Loucy (cell line): ENCODE results near the gene PHB1.

Source experiments
- CTCF ChIP-seq: fragments of 200-600 bp; sonication (generic); conservative IDR thresholded peaks from 2 replicates; pipeline ENCODE4 v1.5.1; 2014; ENCODE audit warnings: mild to moderate bottlenecking, antibody characterized with exemption, low read length
- EZH2phosphoT487 ChIP-seq: fragments of 200-600 bp; IDR thresholded peaks from 2 replicates; pipeline ENCODE4 v1.6.1; 2018; ENCODE audit warnings: antibody characterized with exemption, mild to moderate bottlenecking, moderate library complexity, borderline replicate concordance

GRCh38 chr17:49364119-49364518 lies 50.6 kb downstream of the PHB1 start:
- TF ChIP-seq CTCF (peak; percentile 49), EZH2phosphoT487 (no peak)
